AG09309 (cell line): Measurements from ENCODE around the gene ARID5B.

ENCODE experiments used
- DNase-seq: peaks from one replicate; pipeline ENCODE4 v3.0.0-alpha.2; 2010; ENCODE audit warnings: low read depth
- H3K4me3 ChIP-seq: 2 replicates; pipeline ENCODE4 v1.5.1; 2011; ENCODE audit warnings: mild to moderate bottlenecking, low read depth, low read length, moderate library complexity; ENCODE audit not compliant: control insufficient read depth
- TF ChIP-seq, protein P1 (sequence below): IDR thresholded peaks from 2 replicates; pipeline ENCODE4 v1.5.1; 2011; ENCODE audit warnings: mild to moderate bottlenecking, low read depth, low read length, inconsistent platforms; ENCODE audit not compliant: insufficient read depth, control insufficient read depth; ENCODE audit errors: missing control alignments

Gene ARID5B

DNA sequence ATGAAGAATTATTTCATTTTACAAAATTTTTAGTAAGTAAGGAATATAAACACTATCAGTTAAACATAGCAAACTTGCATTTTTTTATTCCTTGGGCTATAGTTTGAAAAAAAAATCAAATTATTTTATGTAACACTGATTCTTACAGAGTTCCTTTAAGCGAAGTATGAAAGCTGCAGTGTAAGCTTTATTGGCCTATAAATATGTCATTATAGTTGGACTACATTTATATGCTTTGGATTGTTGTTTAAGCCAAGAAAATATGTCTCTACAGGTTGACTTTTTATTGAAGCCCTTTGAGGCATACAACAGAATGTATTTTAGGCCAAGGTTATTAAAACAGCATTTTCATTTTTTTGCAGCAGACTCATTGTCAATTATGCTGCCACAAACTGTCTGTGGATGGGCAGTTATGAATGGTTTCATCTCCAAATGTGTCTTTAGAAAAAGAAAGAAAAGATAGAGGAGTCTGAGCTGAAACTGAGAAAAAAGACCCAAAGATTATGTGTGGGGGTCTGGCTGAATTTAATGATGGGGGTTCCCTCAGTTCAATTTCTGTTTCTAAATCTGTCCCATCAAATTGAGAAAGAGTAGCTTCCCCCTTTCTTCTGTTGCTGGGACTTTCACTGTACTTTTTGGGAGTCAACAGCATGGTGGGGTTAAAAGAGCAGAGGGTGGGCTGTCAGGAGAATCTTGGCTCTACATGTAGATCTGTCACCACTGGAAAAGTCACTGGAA, 43.1 kb downstream of the ARID5B start:
- DNase-seq = no peak
- TF ChIP-seq, protein P1, sequence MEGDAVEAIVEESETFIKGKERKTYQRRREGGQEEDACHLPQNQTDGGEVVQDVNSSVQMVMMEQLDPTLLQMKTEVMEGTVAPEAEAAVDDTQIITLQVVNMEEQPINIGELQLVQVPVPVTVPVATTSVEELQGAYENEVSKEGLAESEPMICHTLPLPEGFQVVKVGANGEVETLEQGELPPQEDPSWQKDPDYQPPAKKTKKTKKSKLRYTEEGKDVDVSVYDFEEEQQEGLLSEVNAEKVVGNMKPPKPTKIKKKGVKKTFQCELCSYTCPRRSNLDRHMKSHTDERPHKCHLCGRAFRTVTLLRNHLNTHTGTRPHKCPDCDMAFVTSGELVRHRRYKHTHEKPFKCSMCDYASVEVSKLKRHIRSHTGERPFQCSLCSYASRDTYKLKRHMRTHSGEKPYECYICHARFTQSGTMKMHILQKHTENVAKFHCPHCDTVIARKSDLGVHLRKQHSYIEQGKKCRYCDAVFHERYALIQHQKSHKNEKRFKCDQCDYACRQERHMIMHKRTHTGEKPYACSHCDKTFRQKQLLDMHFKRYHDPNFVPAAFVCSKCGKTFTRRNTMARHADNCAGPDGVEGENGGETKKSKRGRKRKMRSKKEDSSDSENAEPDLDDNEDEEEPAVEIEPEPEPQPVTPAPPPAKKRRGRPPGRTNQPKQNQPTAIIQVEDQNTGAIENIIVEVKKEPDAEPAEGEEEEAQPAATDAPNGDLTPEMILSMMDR = no peak
- no peak overlapping the region for H3K4me3 ChIP-seq

DNA sequence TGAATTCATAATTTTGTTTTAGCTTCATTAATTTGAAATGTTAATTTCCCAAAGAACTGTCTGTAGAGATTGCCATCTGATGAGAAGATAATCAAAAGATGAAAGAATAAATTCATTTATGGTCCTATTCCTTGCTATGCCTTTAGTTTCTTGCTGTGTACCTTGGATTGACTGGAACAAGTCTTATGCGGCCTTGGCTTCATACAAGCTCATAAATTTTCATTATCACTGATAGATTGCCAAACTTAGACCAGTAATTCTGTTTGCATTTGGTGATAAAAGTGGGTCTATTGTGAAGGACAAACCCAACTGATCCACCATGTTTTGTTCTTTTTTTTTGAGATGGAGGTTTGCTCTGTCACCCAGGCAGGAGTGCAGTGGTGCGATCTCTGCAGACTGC, 48.2 kb downstream of the ARID5B start:
- H3K4me3 ChIP-seq = no peak overlapping the region
- TF ChIP-seq, protein P1 = no peak
- no peak for DNase-seq

DNA sequence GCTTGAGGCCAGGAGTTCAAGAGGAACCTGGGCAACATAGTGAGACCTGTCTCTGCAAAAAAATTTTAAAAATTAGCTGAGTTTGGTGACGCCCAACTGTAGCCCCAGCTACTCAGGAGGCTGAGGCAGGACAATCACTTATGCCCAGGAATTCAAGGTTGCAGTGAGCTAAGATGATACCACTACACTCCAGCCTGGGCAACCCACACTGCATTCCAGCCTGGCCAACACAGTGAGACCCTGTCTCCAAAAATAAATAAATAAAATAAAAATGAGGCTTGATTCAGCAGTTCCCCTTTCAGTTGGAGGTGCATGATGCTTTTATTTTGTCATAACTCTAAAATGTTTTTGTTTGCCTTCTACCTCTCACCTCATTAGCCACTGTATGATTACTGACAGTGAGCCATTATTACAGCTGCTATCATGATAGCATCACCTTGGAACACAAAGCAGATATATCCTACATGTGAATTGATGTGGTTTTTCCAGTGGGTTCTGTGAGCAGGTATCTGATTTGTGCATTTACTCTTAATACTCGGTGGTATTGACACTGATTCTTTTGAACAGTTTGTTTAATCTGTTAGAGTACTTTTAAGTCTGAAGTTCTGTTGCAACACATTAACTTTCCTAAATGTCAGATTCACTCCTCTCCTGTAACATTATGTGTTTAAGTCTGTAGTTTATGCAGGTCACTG, 49.1 kb downstream of the ARID5B start:
- TF ChIP-seq, protein P1 = no peak
- no peak for DNase-seq

DNA sequence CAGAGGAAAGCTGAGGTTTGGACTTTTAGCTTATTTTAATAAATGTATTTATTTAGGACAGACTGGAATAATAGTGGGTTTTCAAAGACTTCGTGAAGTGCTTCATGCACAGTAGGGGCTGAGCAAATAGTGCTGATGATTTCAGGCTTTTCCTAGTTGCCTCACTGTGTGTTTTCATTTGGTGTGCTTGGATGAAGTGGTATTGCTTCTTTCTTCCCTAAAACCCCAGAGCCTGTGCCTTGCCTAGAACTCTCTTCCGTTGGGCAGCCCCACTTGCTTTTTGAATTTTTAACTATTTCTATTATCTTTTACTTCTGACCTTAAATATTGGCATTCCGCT, 49.6 kb downstream of the ARID5B start:
- H3K4me3 ChIP-seq = no peak overlapping the region
- no peak for DNase-seq
- TF ChIP-seq, protein P1 = no peak

More for the DNA sequence above, 49.1 kb downstream of the ARID5B start:
- no peak overlapping the region for H3K4me3 ChIP-seq

DNA sequence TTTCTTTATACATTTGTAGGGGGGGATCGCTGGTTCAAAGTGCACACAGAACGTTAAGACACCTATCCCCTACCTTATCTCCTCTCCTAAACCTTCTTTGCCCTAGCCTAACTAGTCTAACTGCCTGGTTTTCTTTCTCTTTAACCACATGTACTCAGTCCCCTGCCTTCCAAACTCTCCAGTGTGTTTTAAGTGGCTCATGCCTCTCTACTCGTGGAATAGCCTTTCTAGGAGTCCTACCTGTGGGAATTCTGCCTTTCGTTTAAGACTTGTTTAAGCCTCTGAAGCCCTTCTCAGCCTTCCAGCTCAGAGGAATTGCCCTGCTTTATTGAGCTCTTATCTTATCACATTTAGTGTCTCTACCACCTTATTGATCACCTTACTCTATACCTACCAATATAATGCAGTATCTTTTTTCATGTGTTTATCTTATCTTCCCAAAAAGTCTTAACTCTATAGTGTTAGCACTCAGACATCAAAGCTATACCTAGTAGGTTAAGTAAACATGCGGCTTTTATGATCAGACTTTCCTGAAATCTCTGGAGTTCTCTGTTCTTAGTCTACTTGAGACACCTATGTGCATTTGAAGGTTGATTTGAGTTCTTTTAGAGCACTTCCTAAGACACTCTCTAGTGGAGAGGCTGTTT, 50.7 kb downstream of the ARID5B start:
- TF ChIP-seq, protein P1 = no peak
- DNase-seq = no peak
- H3K4me3 ChIP-seq = no peak overlapping the region

DNA sequence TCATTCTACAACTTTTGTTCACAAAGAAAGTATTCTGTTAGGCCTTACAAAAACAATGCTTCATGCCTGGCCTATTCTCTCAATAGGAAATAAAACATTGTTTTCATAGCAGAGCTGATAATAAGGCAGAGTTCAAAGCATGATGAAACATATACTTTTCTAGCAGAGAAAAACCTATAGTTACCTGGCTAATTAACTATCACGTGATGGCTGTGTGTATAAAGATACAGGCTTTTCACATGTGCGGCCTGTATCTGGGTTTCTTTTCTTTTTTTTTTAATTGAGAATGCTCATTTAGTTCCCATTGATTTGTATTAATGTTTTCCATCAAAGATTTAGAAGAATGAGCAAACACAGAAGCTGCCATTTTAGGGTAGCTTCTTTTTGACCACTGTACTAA, 51.7 kb downstream of the ARID5B start:
- no peak for DNase-seq

More for the DNA sequence above, 51.7 kb downstream of the ARID5B start:
- TF ChIP-seq, protein P1 = no peak
- no peak overlapping the region for H3K4me3 ChIP-seq
